Esophagus muscularis mucosa (tissue), 4 donors: ENCODE data around the gene TCP11. TPM values are rescaled to one million over a fixed set of nuclear protein-coding genes. Genes with fewer than 3 reads are reported as not detected.

ENCODE experiments used
- DNase-seq: peaks from one replicate; pipeline ENCODE4 v3.0.0-alpha.2; 2017; ENCODE audit errors: extremely low spot score
- H3K27ac ChIP-seq, 4 donors: fragments of 200-600 bp; sonication (generic); replicated peaks in 1 of 4; 1 replicate in 3 of 4; 2 replicates in 1 of 4; pipeline ENCODE4 v1.5.1; 2016 to 2019; ENCODE audit warnings: mild to moderate bottlenecking in 1 of 4
- H3K27me3 ChIP-seq, 4 donors: fragments of 200-600 bp; sonication (generic); one replicate each; pipeline versions ENCODE4 v1.5.1 to v1.6.0; 2016 to 2019
- H3K36me3 ChIP-seq, 4 donors: fragments of 200-600 bp; sonication (generic); one replicate each; pipeline ENCODE4 v1.5.1; 2016 to 2019
- H3K4me1 ChIP-seq, 4 donors: fragments of 200-600 bp; sonication (generic); one replicate each; pipeline ENCODE4 v1.5.1; 2016 to 2019
- H3K4me3 ChIP-seq, 4 donors: fragments of 200-600 bp; sonication (generic); 1 replicate in 2 of 4; 2 replicates in 2 of 4; pipeline ENCODE4 v1.5.1; 2016 to 2019; ENCODE audit warnings: mild to moderate bottlenecking in 4 of 4, moderate library complexity in 1 of 4
- H3K9me3 ChIP-seq, 4 donors: fragments of 200-600 bp; sonication (generic); 1 replicate in 3 of 4; 2 replicates in 1 of 4; pipeline ENCODE4 v1.5.1; 2016 to 2019
- EP300 ChIP-seq: sonication (generic); formaldehyde crosslinking; IDR thresholded peaks from one replicate; pipeline ENCODE4 v1.6.1; 2017; ENCODE audit warnings: antibody characterized with exemption
- POLR2A ChIP-seq: fragments of 450-650 bp; IDR thresholded peaks from one replicate; pipeline ENCODE4 v1.6.1; 2017; ENCODE audit warnings: antibody characterized with exemption, moderate library complexity, mild to moderate bottlenecking, low read depth
- POLR2AphosphoS5 ChIP-seq, 2 donors: sonication (generic); formaldehyde crosslinking; IDR thresholded peaks; one replicate each; pipeline ENCODE4 v1.6.1; 2017; ENCODE audit warnings: antibody characterized with exemption in 2 of 2
- WGBS: methylation state at CpG from one replicate; pipeline ENCODE4 v1.1.5; 2018; 5-methylcytosine and 5-hydroxymethylcytosine counted together
- intact Hi-C: fragments of 100-400 bp; cut with DNase I; formaldehyde crosslinking; loops from one replicate; pipeline ENCODE4 v1.15.1; 2023
- total RNA-seq, 4 donors: library from RNA; depleted of rRNA; stranded (reverse); fragments of >200 nt; gene quantifications; one replicate each; pipeline versions ENCODE4 v1.1.0 to v1.2.1, GENCODE V29; 2016
- TF ChIP-seq, protein P1 (sequence below), 3 experiments: fragments of 200-600 bp in 2 of 3; fragments of 450-650 bp in 1 of 3; sonication (generic) in 2 of 3; IDR thresholded peaks; one replicate each; pipeline ENCODE4 v1.5.1; 2017 to 2019; ENCODE audit warnings: antibody characterized with exemption in 3 of 3, mild to moderate bottlenecking in 2 of 3, moderate library complexity in 1 of 3

TCP11 gene
- total RNA-seq, 4 donors from 2014 or later = 0.75 to 1.1 (median 0.83) TPM; not detected in 1

DNA sequence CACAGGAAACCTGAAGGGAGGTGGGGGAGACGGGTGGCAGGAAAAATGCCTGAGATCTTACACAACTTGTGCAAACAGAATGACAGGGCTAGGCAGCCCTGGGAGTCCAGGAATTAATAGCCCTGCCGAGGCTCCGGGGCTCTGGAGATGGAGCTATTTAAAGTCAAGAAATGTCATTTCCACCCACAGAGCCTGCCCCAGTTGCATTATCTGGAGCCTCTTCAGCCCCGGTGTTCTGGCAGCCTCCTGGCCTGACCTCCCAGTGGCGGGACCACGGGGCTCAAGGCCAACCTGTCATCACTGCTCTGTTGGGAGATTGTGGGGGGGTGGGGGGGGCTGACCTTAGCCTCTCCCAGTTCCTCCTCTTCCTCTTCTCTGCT, 44.2 kb upstream of the TCP11 start:
- WGBS = 15% methylated on average over 3 of the region's 6 CpGs
- intact Hi-C loops = no loop called here

DNA sequence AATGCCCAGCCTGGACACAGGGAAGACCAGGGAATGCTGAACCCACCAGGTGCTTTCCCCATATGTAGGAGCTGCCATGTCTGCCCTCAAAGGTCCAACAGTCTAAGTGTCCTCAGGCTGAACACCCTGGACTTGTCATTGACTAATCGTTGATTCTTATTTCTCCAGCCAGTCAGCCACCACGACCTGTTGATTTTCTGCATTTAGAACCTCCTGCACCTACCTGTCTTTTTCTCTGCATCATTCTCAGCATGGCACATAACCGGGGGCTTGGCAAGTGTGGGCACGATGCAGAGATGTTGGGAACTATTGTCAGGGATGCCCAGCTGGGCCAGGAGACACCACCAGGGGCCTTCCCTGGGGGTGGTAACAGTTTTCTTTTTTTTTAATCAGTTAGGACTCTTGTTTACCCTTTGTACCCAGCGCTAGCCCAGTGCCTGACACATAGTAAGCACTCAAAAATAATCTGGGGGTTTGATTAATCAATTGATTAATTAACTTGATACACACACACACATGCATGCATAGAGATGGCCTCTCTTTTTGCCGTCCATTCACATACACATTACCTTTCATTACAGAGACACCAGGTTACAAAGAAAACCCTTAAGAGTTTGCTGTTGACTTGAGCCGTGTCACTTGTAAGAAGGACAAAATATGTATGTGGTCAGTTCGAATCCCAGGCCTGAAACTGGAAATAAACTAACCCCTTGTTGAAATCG, 43.6 kb upstream of the TCP11 start:
- intact Hi-C loops = no loop called here
- Histone ChIP-seq H3K27me3 (no peaks in the 10 kb centered on the region), H3K27ac (peak overlapping the region in 1 of 4 donors; percentile 30), H3K36me3 (no peaks in the 10 kb centered on the region), H3K9me3 (no peaks in the 10 kb centered on the region), H3K4me1 (peaks cover 16 to 31% (median 29%) of the 10 kb centered on the region in 4 donors), H3K4me3 (no peak overlapping the region)
- WGBS = 72% methylated on average over 9 of the region's 9 CpGs
- no peak for DNase-seq
- TF ChIP-seq EP300 (no peak), POLR2AphosphoS5 (IDR thresholded peaks at IDR 0.05) (no peak), POLR2A (no peak)
- TF ChIP-seq, protein P1, sequence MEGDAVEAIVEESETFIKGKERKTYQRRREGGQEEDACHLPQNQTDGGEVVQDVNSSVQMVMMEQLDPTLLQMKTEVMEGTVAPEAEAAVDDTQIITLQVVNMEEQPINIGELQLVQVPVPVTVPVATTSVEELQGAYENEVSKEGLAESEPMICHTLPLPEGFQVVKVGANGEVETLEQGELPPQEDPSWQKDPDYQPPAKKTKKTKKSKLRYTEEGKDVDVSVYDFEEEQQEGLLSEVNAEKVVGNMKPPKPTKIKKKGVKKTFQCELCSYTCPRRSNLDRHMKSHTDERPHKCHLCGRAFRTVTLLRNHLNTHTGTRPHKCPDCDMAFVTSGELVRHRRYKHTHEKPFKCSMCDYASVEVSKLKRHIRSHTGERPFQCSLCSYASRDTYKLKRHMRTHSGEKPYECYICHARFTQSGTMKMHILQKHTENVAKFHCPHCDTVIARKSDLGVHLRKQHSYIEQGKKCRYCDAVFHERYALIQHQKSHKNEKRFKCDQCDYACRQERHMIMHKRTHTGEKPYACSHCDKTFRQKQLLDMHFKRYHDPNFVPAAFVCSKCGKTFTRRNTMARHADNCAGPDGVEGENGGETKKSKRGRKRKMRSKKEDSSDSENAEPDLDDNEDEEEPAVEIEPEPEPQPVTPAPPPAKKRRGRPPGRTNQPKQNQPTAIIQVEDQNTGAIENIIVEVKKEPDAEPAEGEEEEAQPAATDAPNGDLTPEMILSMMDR (IDR thresholded peaks at IDR 0.05) = no peak

More for the DNA sequence above, 44.2 kb upstream of the TCP11 start:
- no peaks in the 10 kb centered on the region for H3K36me3 ChIP-seq
- no peak for TF ChIP-seq POLR2AphosphoS5 (IDR thresholded peaks at IDR 0.05)
- TF ChIP-seq POLR2A = no peak
- no peak for TF ChIP-seq EP300
- TF ChIP-seq, protein P1 (IDR thresholded peaks at IDR 0.05) = no peak
- H3K27me3 ChIP-seq = no peaks in the 10 kb centered on the region
- H3K27ac ChIP-seq = peak overlapping the region in 1 of 4 donors; percentile 30
- no peak overlapping the region for H3K4me3 ChIP-seq
- no peak for DNase-seq
- H3K9me3 ChIP-seq = no peaks in the 10 kb centered on the region
- peaks cover 11 to 29% (median 28%) of the 10 kb centered on the region in 4 donors for H3K4me1 ChIP-seq

DNA sequence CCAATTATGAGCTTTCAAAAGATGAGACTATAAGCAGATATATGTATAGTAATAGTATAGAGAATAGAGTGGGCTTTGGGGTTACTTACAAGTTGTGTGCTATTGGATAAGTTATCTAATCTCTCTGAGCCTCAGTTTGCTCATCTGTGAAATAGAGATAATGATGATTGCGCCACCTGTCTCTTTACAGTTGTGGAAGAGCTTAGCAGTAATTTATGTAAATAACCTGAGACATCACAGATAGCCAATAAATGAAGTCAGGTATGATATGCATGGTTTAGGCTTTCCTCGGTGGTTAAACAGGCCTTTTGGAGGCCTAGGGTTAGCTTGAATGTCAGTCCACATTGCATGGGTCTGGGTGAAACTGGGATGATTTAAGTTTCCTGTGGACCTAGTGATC, 42.8 kb upstream of the TCP11 start:
- no peak for DNase-seq
- Histone ChIP-seq H3K9me3 (no peaks in the 10 kb centered on the region), H3K27me3 (no peaks in the 10 kb centered on the region), H3K27ac (no peak overlapping the region), H3K4me1 (peaks cover 21 to 36% (median 29%) of the 10 kb centered on the region in 4 donors), H3K36me3 (no peaks in the 10 kb centered on the region), H3K4me3 (no peak overlapping the region)
- intact Hi-C loops = no loop called here
- WGBS = 100% methylated on average over 2 of the region's 2 CpGs
- TF ChIP-seq, protein P1 (IDR thresholded peaks at IDR 0.05) = no peak
- TF ChIP-seq POLR2A (no peak), POLR2AphosphoS5 (IDR thresholded peaks at IDR 0.05) (no peak), EP300 (no peak)

DNA sequence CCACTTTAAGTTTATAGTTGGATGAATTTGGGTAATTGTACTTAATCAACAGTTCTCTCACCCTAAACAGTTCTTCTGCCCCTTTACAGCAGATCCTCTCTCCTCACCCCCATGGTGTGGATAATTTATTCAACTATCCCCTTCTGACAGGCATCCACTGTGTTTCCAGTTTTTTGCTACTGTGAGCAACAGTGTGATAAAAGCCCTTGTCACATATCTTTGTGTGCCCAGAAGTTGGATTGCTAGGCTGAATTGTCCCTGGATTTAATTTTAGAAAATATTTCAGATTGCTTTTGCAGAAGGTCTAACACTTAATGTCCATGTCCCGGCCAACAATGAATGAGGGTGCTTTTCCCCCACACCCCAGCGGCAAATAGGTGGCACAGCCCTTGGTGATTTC, 42.1 kb upstream of the TCP11 start:
- H3K27me3 ChIP-seq = no peaks in the 10 kb centered on the region
- H3K27ac ChIP-seq = no peak overlapping the region
- H3K4me3 ChIP-seq = no peak overlapping the region
- intact Hi-C loops = no loop called here
- WGBS = 79% methylated on average over 2 of the region's 2 CpGs
- H3K9me3 ChIP-seq = no peaks in the 10 kb centered on the region
- H3K36me3 ChIP-seq = no peaks in the 10 kb centered on the region
- no peak for DNase-seq
- H3K4me1 ChIP-seq = peaks cover 21 to 36% (median 29%) of the 10 kb centered on the region in 4 donors
- no peak for TF ChIP-seq POLR2A

DNA sequence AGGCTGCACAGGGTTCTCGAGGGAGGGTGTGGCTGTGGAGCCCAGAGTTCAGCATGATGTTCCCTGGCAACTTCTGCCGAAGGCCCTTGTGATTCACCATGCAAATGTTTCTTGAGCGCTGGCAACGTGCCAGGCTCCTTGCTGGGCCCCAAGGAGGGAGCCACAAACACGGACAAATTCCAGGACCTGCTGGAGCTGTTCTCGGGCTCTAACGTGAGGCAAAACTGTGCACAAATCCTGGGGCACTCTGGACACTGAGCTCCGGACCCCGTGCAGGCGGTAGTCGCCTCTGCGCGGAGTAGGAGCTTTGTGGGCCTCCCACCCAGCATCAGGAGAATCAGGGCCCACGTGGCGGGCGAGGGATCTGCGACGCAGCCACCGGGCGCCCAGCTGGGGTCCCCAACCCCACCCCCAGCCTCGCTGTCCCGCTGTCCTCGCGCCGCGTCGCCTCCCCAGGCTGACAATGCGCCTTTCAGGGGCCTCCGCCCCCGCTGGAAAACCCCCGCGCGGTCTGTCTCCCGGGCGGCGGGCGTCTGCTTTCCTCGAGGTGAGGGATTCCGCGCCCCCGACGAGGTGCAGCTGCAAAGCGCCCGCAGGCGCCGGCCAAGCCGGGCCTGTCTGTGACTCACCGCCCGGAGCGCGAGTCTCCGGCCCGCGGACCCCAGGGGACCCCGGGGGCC, 40.9 kb upstream of the TCP11 start:
- no peaks in the 10 kb centered on the region for H3K9me3 ChIP-seq
- intact Hi-C loops = no loop called here
- H3K4me3 ChIP-seq = peak overlapping the region in 3 of 4 donors; percentile 0 to 27 (median 24)
- H3K36me3 ChIP-seq = no peaks in the 10 kb centered on the region
- 15% methylated on average over 25 of the region's 55 CpGs for WGBS
- no peak for TF ChIP-seq EP300
- no peak for TF ChIP-seq POLR2AphosphoS5 (IDR thresholded peaks at IDR 0.05)
- TF ChIP-seq POLR2A = no peak
- TF ChIP-seq, protein P1 (IDR thresholded peaks at IDR 0.05) = no peak
- no peaks in the 10 kb centered on the region for H3K27me3 ChIP-seq
- peak overlapping the region; percentile 30 to 44 (median 36) for H3K27ac ChIP-seq
- no peak for DNase-seq
- H3K4me1 ChIP-seq = peaks cover 21 to 36% (median 29%) of the 10 kb centered on the region in 4 donors
